ENCODE measurements around the gene RFX1. TPM values are rescaled to one million over a fixed set of nuclear protein-coding genes. Genes with fewer than 3 reads are reported as not detected.

RFX1 gene
- total RNA-seq, 1 experiment from 2014 or later = 25.5 TPM

- BruUV-seq (replicated peaks) = no TSS peak
- Histone ChIP-seq H3K4me3 (no peak overlapping the region), H3K9me3 (ENCODE audit: insufficient read depth, low read depth) (no peaks in the 10 kb centered on the region), H3K9me2 (ENCODE audit: insufficient read depth) (no peaks in the 10 kb centered on the region), H4K20me1 (ENCODE audit: insufficient read depth) (peaks cover 3% of the 10 kb centered on the region; the same call in 1 of the 2 replicates), H3K36me3 (ENCODE audit: low read depth) (no peaks in the 10 kb centered on the region), H3K4me2 (no peak overlapping the region), H3F3A (ENCODE audit: insufficient read depth, low read depth) (0 out of 2 replicates have a peak, but pooled peaks cover 5% of the 10 kb centered on the region), H2AFZ (no peak overlapping the region), H3K4me1 (replicated peaks; ENCODE audit: insufficient read depth) (no peaks in the 10 kb centered on the region), H3K27me3 (ENCODE audit: insufficient read depth, low read depth) (no peaks in the 10 kb centered on the region), H3K79me2 (ENCODE audit: low read depth) (no peaks in the 10 kb centered on the region), H3K27ac (no peak overlapping the region)
- ChIA-PET CTCF (no interaction called here), POLR2A (ENCODE audit: unreplicated experiment) (no interaction called here)
- intact Hi-C loops (cut with micrococcal nuclease; ENCODE audit: unreplicated experiment) = no loop called here
- no peak for TF ChIP-seq CTCF (conservative IDR thresholded peaks at IDR 0.05)
- no peak for TF ChIP-seq EZH2 (IDR thresholded peaks at IDR 0.05; ENCODE audit: low read depth)
- DNase-seq = no peak
Measured at GRCh38 chr19:13980340-13980739, 25.8 kb downstream of the RFX1 start.

- Histone ChIP-seq H3K27me3 (ENCODE audit: insufficient read depth, low read depth) (no peaks in the 10 kb centered on the region), H3K4me2 (no peak overlapping the region), H3K79me2 (ENCODE audit: low read depth) (no peaks in the 10 kb centered on the region), H3K36me3 (ENCODE audit: low read depth) (no peaks in the 10 kb centered on the region), H3K4me3 (no peak overlapping the region), H3K9me2 (ENCODE audit: insufficient read depth) (no peaks in the 10 kb centered on the region), H3F3A (ENCODE audit: insufficient read depth, low read depth) (0 out of 2 replicates have a peak, but pooled peaks cover 5% of the 10 kb centered on the region), H3K4me1 (replicated peaks; ENCODE audit: insufficient read depth) (no peaks in the 10 kb centered on the region), H4K20me1 (ENCODE audit: insufficient read depth) (0 out of 2 replicates have a peak, but pooled peaks cover under 1% of the 10 kb centered on the region), H3K9me3 (ENCODE audit: insufficient read depth, low read depth) (no peaks in the 10 kb centered on the region), H2AFZ (no peak overlapping the region), H3K27ac (no peak overlapping the region)
- no peak for DNase-seq
- BruUV-seq (replicated peaks) = no TSS peak
- TF ChIP-seq CTCF (conservative IDR thresholded peaks at IDR 0.05) (no peak), EZH2 (IDR thresholded peaks at IDR 0.05; ENCODE audit: low read depth) (no peak)
- CTCF ChIA-PET = no interaction called here
- POLR2A ChIA-PET (ENCODE audit: unreplicated experiment) = no interaction called here
- intact Hi-C loops (cut with micrococcal nuclease; ENCODE audit: unreplicated experiment) = no loop called here
Measured at GRCh38 chr19:13979686-13980085, 26.4 kb downstream of the RFX1 start.

GRCh38 chr19:13979244-13979615, 26.9 kb downstream of the RFX1 start:
- H3K4me2 ChIP-seq = no peak overlapping the region
- ChIA-PET CTCF (interaction anchor here (0.6 kb wide), 1 partner anchor 157 kb away, joined by 3 read pairs; the partner anchor contains the start of gene ASF1B), POLR2A (ENCODE audit: unreplicated experiment) (no interaction called here)
- H3K9me3 ChIP-seq (ENCODE audit: insufficient read depth, low read depth) = no peaks in the 10 kb centered on the region
- H3K4me1 ChIP-seq (replicated peaks; ENCODE audit: insufficient read depth) = no peaks in the 10 kb centered on the region
- no peaks in the 10 kb centered on the region for H3K9me2 ChIP-seq (ENCODE audit: insufficient read depth)
- no peak overlapping the region for H3K27ac ChIP-seq
- TF ChIP-seq CTCF (conservative IDR thresholded peaks at IDR 0.05) = no peak
- no peaks in the 10 kb centered on the region for H4K20me1 ChIP-seq (ENCODE audit: insufficient read depth)
- peaks cover 9% of the 10 kb centered on the region for H3F3A ChIP-seq (ENCODE audit: insufficient read depth, low read depth)
- no peaks in the 10 kb centered on the region for H3K36me3 ChIP-seq (ENCODE audit: low read depth)
- H3K4me3 ChIP-seq = no peak overlapping the region
- no peaks in the 10 kb centered on the region for H3K27me3 ChIP-seq (ENCODE audit: insufficient read depth, low read depth)
- no peak overlapping the region for H2AFZ ChIP-seq
- no peak for DNase-seq
- BruUV-seq (replicated peaks) = no TSS peak
- no peaks in the 10 kb centered on the region for H3K79me2 ChIP-seq (ENCODE audit: low read depth)
- intact Hi-C loops (cut with micrococcal nuclease; ENCODE audit: unreplicated experiment) = no loop called here

All from PC-9 (cell line).